HepG2 (cell line): ENCODE results near the gene DUS2. TPM values are rescaled to one million over a fixed set of nuclear protein-coding genes. Genes with fewer than 3 reads are reported as not detected.
A peak's percentile ranks its signal among the peaks of the same experiment; 100 is the strongest.

ENCODE experiments used
- CENPT ChIP-seq: sonication (generic); formaldehyde crosslinking; IDR thresholded peaks from 2 replicates; pipeline ENCODE4 v1.8.0; 2022; ENCODE audit warnings: low read depth, mild to moderate bottlenecking, moderate library complexity, missing genetic modification reagents
- DZIP1 ChIP-seq: sonication (generic); formaldehyde crosslinking; IDR thresholded peaks from 2 replicates; pipeline ENCODE4 v1.5.0; 2020; ENCODE audit warnings: mild to moderate bottlenecking, missing genetic modification reagents
- FOXA3 ChIP-seq: IDR thresholded peaks from 2 replicates; pipeline ENCODE4 v1.6.1; 2016; ENCODE audit warnings: missing genetic modification reagents, missing compliant biosample characterization
- HOXA9 ChIP-seq: sonication (generic); formaldehyde crosslinking; IDR thresholded peaks from 2 replicates; pipeline ENCODE4 v1.8.1; 2022; ENCODE audit warnings: missing genetic modification reagents, mild to moderate bottlenecking, moderate library complexity, borderline replicate concordance
- MTA3 ChIP-seq: sonication (generic); formaldehyde crosslinking; IDR thresholded peaks from 2 replicates; pipeline ENCODE4 v1.4.0; 2020; ENCODE audit warnings: missing genetic modification reagents
- SALL1 ChIP-seq: sonication (generic); formaldehyde crosslinking; IDR thresholded peaks from 2 replicates; pipeline ENCODE4 v1.8.0; 2022; ENCODE audit warnings: mild to moderate bottlenecking, missing genetic modification reagents
- SATB2 ChIP-seq: sonication (generic); formaldehyde crosslinking; IDR thresholded peaks from 2 replicates; pipeline ENCODE4 v1.5.0; 2020; ENCODE audit warnings: missing genetic modification reagents
- STAT6 ChIP-seq: sonication (generic); formaldehyde crosslinking; IDR thresholded peaks from 2 replicates; pipeline ENCODE4 v1.4.0; 2020; ENCODE audit warnings: missing genetic modification reagents, mild to moderate bottlenecking, borderline replicate concordance
- TBX2 ChIP-seq: sonication (generic); formaldehyde crosslinking; IDR thresholded peaks from 2 replicates; pipeline ENCODE4 v1.5.0; 2020; ENCODE audit warnings: missing genetic modification reagents, mild to moderate bottlenecking, borderline replicate concordance
- ZBTB46 ChIP-seq: sonication (generic); formaldehyde crosslinking; IDR thresholded peaks from 2 replicates; pipeline ENCODE4 v1.4.0; 2020; ENCODE audit warnings: mild to moderate bottlenecking, missing genetic modification reagents, borderline replicate concordance
- ZNF263 ChIP-seq: sonication (generic); formaldehyde crosslinking; IDR thresholded peaks from 2 replicates; pipeline ENCODE4 v1.4.0; 2020; ENCODE audit warnings: missing genetic modification reagents
- ZNF280D ChIP-seq: sonication (generic); formaldehyde crosslinking; IDR thresholded peaks from 2 replicates; pipeline ENCODE4 v1.5.1; 2020; ENCODE audit warnings: mild to moderate bottlenecking, missing genetic modification reagents
- ZNF34 ChIP-seq: sonication (generic); formaldehyde crosslinking; IDR thresholded peaks from 2 replicates; pipeline ENCODE4 v1.4.0; 2020; ENCODE audit warnings: mild to moderate bottlenecking, missing genetic modification reagents, borderline replicate concordance
- ZNF383 ChIP-seq: sonication (generic); formaldehyde crosslinking; IDR thresholded peaks from 2 replicates; pipeline ENCODE4 v1.4.0; 2020; ENCODE audit warnings: missing genetic modification reagents, mild to moderate bottlenecking, borderline replicate concordance
- ZNF460 ChIP-seq: sonication (generic); formaldehyde crosslinking; IDR thresholded peaks from 2 replicates; pipeline ENCODE4 v1.5.1; 2020; ENCODE audit warnings: missing genetic modification reagents, mild to moderate bottlenecking, borderline replicate concordance
- ZNF572 ChIP-seq: sonication (generic); formaldehyde crosslinking; IDR thresholded peaks from 2 replicates; pipeline ENCODE4 v1.5.1; 2020; ENCODE audit warnings: mild to moderate bottlenecking, missing genetic modification reagents
- ZNF607 ChIP-seq: sonication (generic); formaldehyde crosslinking; IDR thresholded peaks from 2 replicates; pipeline ENCODE4 v1.5.1; 2020; ENCODE audit warnings: missing genetic modification reagents, mild to moderate bottlenecking, borderline replicate concordance
- ZNF614 ChIP-seq: IDR thresholded peaks from 2 replicates; pipeline ENCODE4 v1.6.1; 2018; ENCODE audit warnings: missing biosample characterization, missing genetic modification reagents, inconsistent platforms, borderline replicate concordance
- polyA plus RNA-seq, 8 experiments: library from polyadenylated mRNA; depleted of rRNA in 3 of 8; stranded (reverse) in 7 of 8; unstranded in 1 of 8; fragments of >200 nt; fragmentation: Illumina TruSeq in 4 of 8; extraction: Trizol in 4 of 8; gene quantifications; 2 replicates each; pipeline versions ENCODE4 v1.2.1 to v1.2.3, GENCODE V29; 2011 to 2016; ENCODE audit warnings: low read depth in 4 of 8, missing spikeins in 1 of 8, mixed read lengths in 1 of 8; ENCODE audit not compliant: insufficient read depth in 1 of 8
- total RNA-seq, 5 experiments: library from RNA; depleted of rRNA; stranded (reverse); fragments of >200 nt; fragmentation: Illumina TruSeq; extraction: Trizol; gene quantifications; 2 replicates each; pipeline ENCODE4 v1.2.3, GENCODE V29; 2016; ENCODE audit warnings: low read depth in 1 of 5

The DUS2 gene
- total and polyA plus RNA-seq, 2 of the 13 experiments (the other 11 are each of a cell fraction or from before 2014, with no cell fraction given) = 17.8 to 25.1 TPM

- no peak for TF ChIP-seq ZBTB46 (CRISPR knock-in tag)
- no peak for TF ChIP-seq DZIP1 (CRISPR knock-in tag)
- 0 out of 2 replicates have a peak, but pooled peaks have one; percentile 61 for TF ChIP-seq ZNF572 (CRISPR knock-in tag)
- no peak for TF ChIP-seq HOXA9 (CRISPR knock-in tag)
- peak; percentile 47; the same call in 1 of the 2 replicates for TF ChIP-seq FOXA3 (CRISPR knock-in tag)
- TF ChIP-seq ZNF280D = 0 out of 2 replicates have a peak, but pooled peaks have one; percentile 52
- TF ChIP-seq ZNF34 = 0 out of 2 replicates have a peak, but pooled peaks have one; percentile 65
- TF ChIP-seq ZNF383 (CRISPR knock-in tag) = 0 out of 2 replicates have a peak, but pooled peaks have one; percentile 21
- TF ChIP-seq STAT6 (CRISPR knock-in tag) = no peak
- TF ChIP-seq ZNF607 = peak; percentile 55; the same call in 1 of the 2 replicates
- peak; percentile 78 for TF ChIP-seq SALL1 (CRISPR knock-in tag)
- TF ChIP-seq ZNF460 = no peak
- TF ChIP-seq ZNF614 (CRISPR knock-in tag) = 0 out of 2 replicates have a peak, but pooled peaks have one; percentile 52
- no peak for TF ChIP-seq MTA3 (CRISPR knock-in tag)
- TF ChIP-seq ZNF263 (CRISPR knock-in tag) = peak; percentile 49; the same call in 1 of the 2 replicates
- TF ChIP-seq SATB2 (CRISPR knock-in tag) = no peak
- TF ChIP-seq TBX2 (CRISPR knock-in tag) = peak; percentile 29; the same call in 1 of the 2 replicates
- TF ChIP-seq CENPT (CRISPR knock-in tag) = no peak
Observed at GRCh38 chr16:68040506-68041288, 17.6 kb downstream of the DUS2 start (continued).
